ENCODE measurements around the gene CKAP5. TPM values are rescaled to one million over a fixed set of nuclear protein-coding genes. Genes with fewer than 3 reads are reported as not detected.

The CKAP5 gene
- total RNA-seq, 3 donors from 2014 or later: 50.3 to 74.5 (median 67.8) TPM

DNA sequence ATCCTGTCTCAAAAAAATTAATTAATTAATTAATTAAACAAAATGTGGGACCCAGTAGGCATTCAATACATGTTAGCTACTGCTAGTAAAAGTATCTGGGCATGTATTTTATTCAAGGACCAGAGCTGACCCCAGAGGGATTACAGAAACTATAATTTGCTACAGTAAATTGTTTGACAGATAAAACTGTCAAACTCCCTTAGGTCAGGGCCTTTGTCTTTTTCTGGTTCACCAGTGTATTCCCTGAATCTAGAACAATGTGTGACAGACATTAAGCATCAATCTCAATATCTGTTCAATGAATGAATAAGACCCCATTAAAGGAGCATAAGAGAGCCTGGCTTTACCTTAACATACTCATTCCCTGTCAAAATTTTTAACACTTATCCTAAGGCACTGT lies 6.0 kb downstream of the CKAP5 start:
- Histone ChIP-seq H3K9me3 (no peaks in the 10 kb centered on the region), H3K4me3 (no peak overlapping the region), H3K36me3 (ENCODE audit: low read depth) (no peaks in the 10 kb centered on the region), H3K4me1 (ENCODE audit: low read depth) (peaks cover 6% of the 10 kb centered on the region)
- TF ChIP-seq, protein P1, sequence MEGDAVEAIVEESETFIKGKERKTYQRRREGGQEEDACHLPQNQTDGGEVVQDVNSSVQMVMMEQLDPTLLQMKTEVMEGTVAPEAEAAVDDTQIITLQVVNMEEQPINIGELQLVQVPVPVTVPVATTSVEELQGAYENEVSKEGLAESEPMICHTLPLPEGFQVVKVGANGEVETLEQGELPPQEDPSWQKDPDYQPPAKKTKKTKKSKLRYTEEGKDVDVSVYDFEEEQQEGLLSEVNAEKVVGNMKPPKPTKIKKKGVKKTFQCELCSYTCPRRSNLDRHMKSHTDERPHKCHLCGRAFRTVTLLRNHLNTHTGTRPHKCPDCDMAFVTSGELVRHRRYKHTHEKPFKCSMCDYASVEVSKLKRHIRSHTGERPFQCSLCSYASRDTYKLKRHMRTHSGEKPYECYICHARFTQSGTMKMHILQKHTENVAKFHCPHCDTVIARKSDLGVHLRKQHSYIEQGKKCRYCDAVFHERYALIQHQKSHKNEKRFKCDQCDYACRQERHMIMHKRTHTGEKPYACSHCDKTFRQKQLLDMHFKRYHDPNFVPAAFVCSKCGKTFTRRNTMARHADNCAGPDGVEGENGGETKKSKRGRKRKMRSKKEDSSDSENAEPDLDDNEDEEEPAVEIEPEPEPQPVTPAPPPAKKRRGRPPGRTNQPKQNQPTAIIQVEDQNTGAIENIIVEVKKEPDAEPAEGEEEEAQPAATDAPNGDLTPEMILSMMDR (IDR thresholded peaks at IDR 0.05): no peak
- DNase-seq (no peak), ATAC-seq (no peak)
- intact Hi-C loops (cut with DNase I, micrococcal nuclease): no loop called here

DNA sequence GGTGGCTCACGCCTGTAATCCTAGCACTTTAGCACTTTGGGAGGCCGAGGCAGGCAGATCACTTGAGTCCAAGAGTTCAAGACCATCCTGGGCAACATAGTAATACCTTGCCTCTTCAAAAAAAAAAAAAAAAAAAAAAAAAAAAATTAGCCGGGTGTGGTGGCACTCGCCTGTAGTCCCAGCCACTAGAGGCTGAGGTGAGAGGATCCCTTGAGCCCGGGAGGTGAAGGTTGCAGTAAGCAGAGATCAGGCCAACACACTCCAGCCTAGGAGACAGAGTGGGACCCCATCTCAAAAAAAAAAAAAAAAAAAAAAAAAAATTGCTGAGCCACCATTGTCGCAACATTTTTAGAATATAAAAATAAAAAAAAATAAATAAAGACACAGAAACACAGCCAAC lies 7.6 kb downstream of the CKAP5 start:
- no peaks in the 10 kb centered on the region for H3K4me1 ChIP-seq (ENCODE audit: low read depth)
- no peak for DNase-seq
- no peaks in the 10 kb centered on the region for H3K36me3 ChIP-seq (ENCODE audit: low read depth)
- TF ChIP-seq, protein P1 (IDR thresholded peaks at IDR 0.05): no peak
- ATAC-seq: no peak
- intact Hi-C loops (cut with DNase I, micrococcal nuclease): no loop called here
- H3K9me3 ChIP-seq: no peaks in the 10 kb centered on the region
- no peak overlapping the region for H3K4me3 ChIP-seq

DNA sequence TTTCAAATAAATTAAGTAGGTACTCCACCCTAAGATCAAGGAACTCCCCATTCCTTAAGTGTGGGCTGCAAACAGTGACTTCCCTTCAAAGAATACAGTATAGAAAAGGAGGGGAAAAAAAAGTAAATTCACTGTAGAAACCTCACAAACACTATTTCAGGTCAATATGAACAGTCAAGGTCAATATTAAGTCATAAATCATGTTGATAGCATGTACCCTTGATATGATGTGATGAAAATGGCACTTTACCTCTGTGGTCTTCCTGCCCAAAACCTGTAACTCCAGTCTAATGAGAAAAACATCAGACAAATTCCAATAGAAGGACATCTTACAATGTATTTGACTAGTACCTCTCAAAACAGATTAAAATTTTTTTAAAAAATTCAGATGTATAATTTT lies 8.2 kb downstream of the CKAP5 start:
- no peak overlapping the region for H3K4me3 ChIP-seq
- ATAC-seq (no peak), DNase-seq (no peak)
- intact Hi-C loops (cut with DNase I, micrococcal nuclease): no loop called here
- TF ChIP-seq, protein P1 (IDR thresholded peaks at IDR 0.05): no peak
- H3K36me3 ChIP-seq (ENCODE audit: low read depth): no peaks in the 10 kb centered on the region
- no peaks in the 10 kb centered on the region for H3K4me1 ChIP-seq (ENCODE audit: low read depth)
- no peaks in the 10 kb centered on the region for H3K9me3 ChIP-seq

DNA sequence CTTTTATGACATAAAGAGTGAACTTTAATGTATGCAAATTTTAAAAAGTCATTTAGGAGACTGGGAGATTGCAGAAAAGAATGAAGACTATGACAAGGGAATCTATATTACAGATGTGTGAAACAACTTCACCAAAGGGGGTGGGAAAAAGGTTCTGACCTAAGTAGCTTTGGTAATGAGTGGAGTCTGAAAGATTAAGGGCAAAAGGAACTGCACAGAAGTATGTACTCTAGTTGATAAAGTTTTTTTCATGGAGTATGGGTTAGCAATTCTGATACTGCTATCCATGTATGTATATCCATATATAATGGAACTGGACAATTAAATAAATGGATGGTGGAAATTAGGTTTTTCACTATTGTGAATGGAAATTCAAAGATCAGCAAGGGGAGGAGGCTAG lies 9.2 kb downstream of the CKAP5 start:
- Histone ChIP-seq H3K4me1 (ENCODE audit: low read depth) (no peaks in the 10 kb centered on the region), H3K36me3 (ENCODE audit: low read depth) (no peaks in the 10 kb centered on the region), H3K9me3 (no peaks in the 10 kb centered on the region), H3K4me3 (no peak overlapping the region)
- ATAC-seq (no peak), DNase-seq (no peak)
- TF ChIP-seq, protein P1 (IDR thresholded peaks at IDR 0.05): no peak
- intact Hi-C loops (cut with DNase I, micrococcal nuclease): no loop called here

DNA sequence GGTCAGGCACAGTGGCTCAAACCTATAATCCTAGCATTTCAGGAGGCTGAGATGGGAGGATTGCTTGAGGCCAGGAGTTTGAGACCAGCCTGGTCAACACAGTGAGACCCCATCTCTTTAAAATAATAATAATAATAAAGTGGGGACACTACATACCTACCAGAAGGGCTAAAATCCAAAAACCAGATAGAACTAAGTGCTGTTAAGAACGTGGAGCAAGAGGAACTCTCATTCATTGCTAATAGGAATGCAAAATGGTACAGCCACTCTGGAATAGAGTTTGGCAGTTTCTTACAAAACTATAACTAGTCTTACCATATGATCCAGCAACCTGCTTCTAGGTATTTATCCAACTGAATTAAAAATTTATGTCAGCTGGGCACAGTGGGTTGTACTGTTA lies 9.6 kb downstream of the CKAP5 start:
- ATAC-seq (no peak), DNase-seq (no peak)
- H3K9me3 ChIP-seq: no peaks in the 10 kb centered on the region
- no peak overlapping the region for H3K4me3 ChIP-seq
- H3K4me1 ChIP-seq (ENCODE audit: low read depth): no peaks in the 10 kb centered on the region
- TF ChIP-seq, protein P1 (IDR thresholded peaks at IDR 0.05): no peak
- intact Hi-C loops (cut with DNase I, micrococcal nuclease): no loop called here
- H3K36me3 ChIP-seq (ENCODE audit: low read depth): no peaks in the 10 kb centered on the region

DNA sequence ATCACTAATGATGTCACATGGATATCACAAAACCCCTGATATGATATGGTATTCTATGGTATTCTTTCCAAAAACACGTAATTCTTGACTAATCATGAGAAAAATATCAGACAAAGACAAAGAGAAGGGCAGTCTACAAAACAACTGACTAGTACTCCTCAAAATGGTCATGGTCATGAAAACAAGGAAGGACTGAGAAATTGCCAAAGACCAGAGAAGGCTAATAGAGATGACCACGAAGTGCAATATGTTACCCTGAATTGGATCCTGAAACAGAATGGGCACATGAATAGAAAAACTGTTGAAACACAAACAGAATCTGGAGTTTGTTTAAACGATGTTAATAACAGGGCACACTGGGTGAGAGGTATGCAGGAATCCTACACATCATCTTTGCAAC lies 10.2 kb downstream of the CKAP5 start:
- H3K36me3 ChIP-seq (ENCODE audit: low read depth): no peaks in the 10 kb centered on the region
- H3K4me3 ChIP-seq: no peak overlapping the region
- DNase-seq (no peak), ATAC-seq (no peak)
- intact Hi-C loops (cut with DNase I, micrococcal nuclease): no loop called here
- no peaks in the 10 kb centered on the region for H3K4me1 ChIP-seq (ENCODE audit: low read depth)
- TF ChIP-seq, protein P1 (IDR thresholded peaks at IDR 0.05): no peak
- no peaks in the 10 kb centered on the region for H3K9me3 ChIP-seq

Measured in mucosa of descending colon (tissue), 3 donors.